ENCODE measurements around the gene SPI1.
"Not testable (repeated sequence)": the region's sequence is repeated elsewhere in the genome, so short reads cannot be mapped to it uniquely, and the experiment has no call there.

SPI1 gene

GRCh38 chr11:47329431-47329986, 48.8 kb downstream of the SPI1 start:
- no peak overlapping the region for H3K9ac ChIP-seq (ENCODE audit: low read length in 2 of 2)
- peaks cover 2% of the 10 kb centered on the region for H3K4me1 ChIP-seq (ENCODE audit: control insufficient read depth, insufficient read depth, low read length)
- no peak overlapping the region for H3K27ac ChIP-seq (ENCODE audit: low read length)
- peaks cover 17 to 27% of the 10 kb centered on the region in 2 donors for H3K36me3 ChIP-seq (ENCODE audit: control insufficient read depth in 2 of 2, insufficient read depth in 2 of 2, low read length in 2 of 2)
- no peaks in the 10 kb centered on the region for H3K9me3 ChIP-seq (ENCODE audit: control insufficient read depth in 2 of 2, low read length in 2 of 2)
- H3K27me3 ChIP-seq (ENCODE audit: control insufficient read depth in 1 of 2, insufficient read depth in 2 of 2, low read length in 2 of 2), result no peaks in the 10 kb centered on the region
- no peak overlapping the region for H3K4me3 ChIP-seq (ENCODE audit: low read length in 2 of 2)

- no peaks in the 10 kb centered on the region for H3K9me3 ChIP-seq (ENCODE audit: control insufficient read depth in 2 of 2, low read length in 2 of 2)
- no peak overlapping the region for H3K27ac ChIP-seq (ENCODE audit: low read length)
- no peaks in the 10 kb centered on the region for H3K27me3 ChIP-seq (ENCODE audit: control insufficient read depth in 1 of 2, insufficient read depth in 2 of 2, low read length in 2 of 2)
- no peak overlapping the region for H3K4me3 ChIP-seq (ENCODE audit: low read length in 2 of 2)
- no peak overlapping the region for H3K9ac ChIP-seq (ENCODE audit: low read length in 2 of 2)
- peaks cover 2% of the 10 kb centered on the region for H3K4me1 ChIP-seq (ENCODE audit: control insufficient read depth, insufficient read depth, low read length)
- H3K36me3 ChIP-seq (ENCODE audit: control insufficient read depth in 2 of 2, insufficient read depth in 2 of 2, low read length in 2 of 2), result peaks cover 17 to 27% of the 10 kb centered on the region in 2 donors
These were observed 49.6 kb downstream of the SPI1 start for GRCh38 chr11:47328449-47329390.

- no peak overlapping the region for H3K4me3 ChIP-seq (ENCODE audit: low read length in 2 of 2)
- H3K36me3 ChIP-seq (ENCODE audit: control insufficient read depth in 2 of 2, insufficient read depth in 2 of 2, low read length in 2 of 2), result peaks cover 17 to 27% of the 10 kb centered on the region in 2 donors
- H3K27me3 ChIP-seq (ENCODE audit: control insufficient read depth in 1 of 2, insufficient read depth in 2 of 2, low read length in 2 of 2), result no peaks in the 10 kb centered on the region
- no peaks in the 10 kb centered on the region for H3K9me3 ChIP-seq (ENCODE audit: control insufficient read depth in 2 of 2, low read length in 2 of 2)
- H3K9ac ChIP-seq (ENCODE audit: low read length in 2 of 2), result no peak overlapping the region
- no peak overlapping the region for H3K27ac ChIP-seq (ENCODE audit: low read length)
- peaks cover 2% of the 10 kb centered on the region for H3K4me1 ChIP-seq (ENCODE audit: control insufficient read depth, insufficient read depth, low read length)
These were observed 50.4 kb downstream of the SPI1 start for GRCh38 chr11:47327949-47328348.

GRCh38 chr11:47327025-47327424, 51.3 kb downstream of the SPI1 start:
- Histone ChIP-seq H3K9ac (ENCODE audit: low read length in 2 of 2) (no peak overlapping the region), H3K4me1 (ENCODE audit: control insufficient read depth, insufficient read depth, low read length) (peaks cover 2% of the 10 kb centered on the region), H3K4me3 (ENCODE audit: low read length in 2 of 2) (no peak overlapping the region), H3K27me3 (ENCODE audit: control insufficient read depth in 1 of 2, insufficient read depth in 2 of 2, low read length in 2 of 2) (no peaks in the 10 kb centered on the region), H3K9me3 (ENCODE audit: control insufficient read depth in 2 of 2, low read length in 2 of 2) (no peaks in the 10 kb centered on the region), H3K36me3 (ENCODE audit: control insufficient read depth in 2 of 2, insufficient read depth in 2 of 2, low read length in 2 of 2) (peaks cover 18 to 27% of the 10 kb centered on the region in 2 donors), H3K27ac (ENCODE audit: low read length) (no peak overlapping the region)

- Histone ChIP-seq H3K27ac (ENCODE audit: low read length) (no peak overlapping the region), H3K9me3 (ENCODE audit: control insufficient read depth in 2 of 2, low read length in 2 of 2) (no peaks in the 10 kb centered on the region), H3K9ac (ENCODE audit: low read length in 2 of 2) (no peak overlapping the region), H3K4me3 (ENCODE audit: low read length in 2 of 2) (no peak overlapping the region), H3K4me1 (ENCODE audit: control insufficient read depth, insufficient read depth, low read length) (peaks cover 2% of the 10 kb centered on the region), H3K27me3 (ENCODE audit: control insufficient read depth in 1 of 2, insufficient read depth in 2 of 2, low read length in 2 of 2) (no peaks in the 10 kb centered on the region), H3K36me3 (ENCODE audit: control insufficient read depth in 2 of 2, insufficient read depth in 2 of 2, low read length in 2 of 2) (peaks cover 22 to 27% of the 10 kb centered on the region in 2 donors)
These were observed 52.1 kb downstream of the SPI1 start for GRCh38 chr11:47326198-47326597.

GRCh38 chr11:47325271-47326041, 52.9 kb downstream of the SPI1 start:
- H3K9me3 ChIP-seq (ENCODE audit: control insufficient read depth in 2 of 2, low read length in 2 of 2), result no peaks in the 10 kb centered on the region
- H3K4me1 ChIP-seq (ENCODE audit: control insufficient read depth, insufficient read depth, low read length), result peaks cover 2% of the 10 kb centered on the region
- no peak overlapping the region for H3K27ac ChIP-seq (ENCODE audit: low read length)
- H3K27me3 ChIP-seq (ENCODE audit: control insufficient read depth in 1 of 2, insufficient read depth in 2 of 2, low read length in 2 of 2), result no peaks in the 10 kb centered on the region
- no peak overlapping the region for H3K9ac ChIP-seq (ENCODE audit: low read length in 2 of 2)
- H3K36me3 ChIP-seq (ENCODE audit: control insufficient read depth in 2 of 2, insufficient read depth in 2 of 2, low read length in 2 of 2), result peaks cover 22 to 27% of the 10 kb centered on the region in 2 donors
- H3K4me3 ChIP-seq (ENCODE audit: low read length in 2 of 2), result no peak overlapping the region

GRCh38 chr11:47324520-47324919, 53.8 kb downstream of the SPI1 start:
- Histone ChIP-seq H3K4me1 (ENCODE audit: control insufficient read depth, insufficient read depth, low read length) (peaks cover under 1% of the 10 kb centered on the region), H3K27ac (ENCODE audit: low read length) (no peak overlapping the region), H3K27me3 (ENCODE audit: control insufficient read depth in 1 of 2, insufficient read depth in 2 of 2, low read length in 2 of 2) (no peaks in the 10 kb centered on the region), H3K4me3 (ENCODE audit: low read length in 2 of 2) (no peak overlapping the region), H3K36me3 (ENCODE audit: control insufficient read depth in 2 of 2, insufficient read depth in 2 of 2, low read length in 2 of 2) (peaks cover 22 to 26% of the 10 kb centered on the region in 2 donors), H3K9ac (ENCODE audit: low read length in 2 of 2) (no peak overlapping the region), H3K9me3 (ENCODE audit: control insufficient read depth in 2 of 2, low read length in 2 of 2) (no peaks in the 10 kb centered on the region)

GRCh38 chr11:47318166-47318565, 60.2 kb downstream of the SPI1 start:
- no peak overlapping the region for H3K9ac ChIP-seq (ENCODE audit: low read length in 2 of 2)
- no peaks in the 10 kb centered on the region for H3K4me1 ChIP-seq (ENCODE audit: control insufficient read depth, insufficient read depth, low read length)
- no peaks in the 10 kb centered on the region for H3K9me3 ChIP-seq (ENCODE audit: control insufficient read depth in 2 of 2, low read length in 2 of 2)
- H3K27me3 ChIP-seq (ENCODE audit: control insufficient read depth in 1 of 2, insufficient read depth in 2 of 2, low read length in 2 of 2), result no peaks in the 10 kb centered on the region
- H3K4me3 ChIP-seq (ENCODE audit: low read length in 2 of 2), result no peak overlapping the region
- peaks cover 19 to 24% of the 10 kb centered on the region in 2 donors for H3K36me3 ChIP-seq (ENCODE audit: control insufficient read depth in 2 of 2, insufficient read depth in 2 of 2, low read length in 2 of 2)
- H3K27ac ChIP-seq (ENCODE audit: low read length), result no peak overlapping the region

- H3K27me3 ChIP-seq (ENCODE audit: control insufficient read depth in 1 of 2, insufficient read depth in 2 of 2, low read length in 2 of 2), result no peaks in the 10 kb centered on the region
- H3K4me3 ChIP-seq (ENCODE audit: low read length in 2 of 2), result no peak overlapping the region
- peaks cover 19 to 24% of the 10 kb centered on the region in 2 donors for H3K36me3 ChIP-seq (ENCODE audit: control insufficient read depth in 2 of 2, insufficient read depth in 2 of 2, low read length in 2 of 2)
- H3K9me3 ChIP-seq (ENCODE audit: control insufficient read depth in 2 of 2, low read length in 2 of 2), result no peaks in the 10 kb centered on the region
- no peak overlapping the region for H3K27ac ChIP-seq (ENCODE audit: low read length)
- H3K9ac ChIP-seq (ENCODE audit: low read length in 2 of 2), result no peak overlapping the region
- no peaks in the 10 kb centered on the region for H3K4me1 ChIP-seq (ENCODE audit: control insufficient read depth, insufficient read depth, low read length)
These were observed 61.1 kb downstream of the SPI1 start for GRCh38 chr11:47317064-47317828.

- peaks cover 24 to 25% of the 10 kb centered on the region in 2 donors for H3K36me3 ChIP-seq (ENCODE audit: control insufficient read depth in 2 of 2, insufficient read depth in 2 of 2, low read length in 2 of 2)
- H3K27ac ChIP-seq (ENCODE audit: low read length); H3K27me3 ChIP-seq (ENCODE audit: control insufficient read depth in 1 of 2, insufficient read depth in 2 of 2, low read length in 2 of 2); H3K9ac ChIP-seq (ENCODE audit: low read length in 2 of 2); H3K9me3 ChIP-seq (ENCODE audit: control insufficient read depth in 2 of 2, low read length in 2 of 2); H3K4me1 ChIP-seq (ENCODE audit: control insufficient read depth, insufficient read depth, low read length); H3K4me3 ChIP-seq (ENCODE audit: low read length in 2 of 2): not testable (repeated sequence)
These were observed 61.8 kb downstream of the SPI1 start for GRCh38 chr11:47316501-47316900.
